GM12865 (cell line): ENCODE measurements around the gene FLT4.
"Not testable (repeated sequence)": the region's sequence is repeated elsewhere in the genome, so short reads cannot be mapped to it uniquely, and the experiment has no call there.

Source experiments
- DNase-seq: peaks from one replicate; pipeline ENCODE4 v3.0.0; 2010; ENCODE audit warnings: low read depth
- H3K4me3 ChIP-seq: 2 replicates; pipeline ENCODE4 v1.5.1; 2011; ENCODE audit warnings: mild to moderate bottlenecking, low read depth, low read length, control low read depth
- TF ChIP-seq, protein P1 (sequence below): IDR thresholded peaks from 2 replicates; pipeline ENCODE4 v1.5.1; 2011; ENCODE audit warnings: low read length, control low read depth, low read depth, inconsistent platforms; ENCODE audit not compliant: insufficient read depth; ENCODE audit errors: missing control alignments

The FLT4 gene

DNA sequence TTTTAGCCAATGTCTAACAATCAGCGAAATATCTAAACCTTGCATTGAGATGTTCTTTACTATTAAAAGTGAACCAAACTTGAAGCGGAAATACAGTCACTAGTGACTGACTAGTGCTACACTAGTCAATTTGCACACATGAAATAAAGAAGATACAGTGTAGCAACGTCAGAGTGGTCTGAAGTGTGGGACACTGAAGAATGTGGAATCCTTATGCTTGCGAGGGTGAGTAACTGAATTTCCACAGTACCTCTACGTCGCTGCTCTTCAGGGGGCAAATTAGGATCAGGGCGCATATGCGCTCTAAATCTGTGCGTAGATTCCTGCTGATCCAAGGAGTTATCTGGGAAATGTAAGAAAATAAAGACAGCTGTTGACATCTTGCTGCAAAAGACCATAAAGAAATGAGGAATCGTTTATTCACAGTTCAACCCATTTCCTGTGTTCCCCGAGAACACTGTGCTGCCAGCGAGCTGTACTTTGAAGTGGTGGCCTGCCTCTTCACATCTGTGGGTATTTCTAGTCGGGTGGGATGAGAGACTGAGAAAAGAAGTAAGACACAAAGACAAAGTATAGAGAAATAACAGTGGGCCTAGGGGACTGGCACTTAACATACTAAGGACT, 39.8 kb upstream of the FLT4 start:
- TF ChIP-seq, protein P1, sequence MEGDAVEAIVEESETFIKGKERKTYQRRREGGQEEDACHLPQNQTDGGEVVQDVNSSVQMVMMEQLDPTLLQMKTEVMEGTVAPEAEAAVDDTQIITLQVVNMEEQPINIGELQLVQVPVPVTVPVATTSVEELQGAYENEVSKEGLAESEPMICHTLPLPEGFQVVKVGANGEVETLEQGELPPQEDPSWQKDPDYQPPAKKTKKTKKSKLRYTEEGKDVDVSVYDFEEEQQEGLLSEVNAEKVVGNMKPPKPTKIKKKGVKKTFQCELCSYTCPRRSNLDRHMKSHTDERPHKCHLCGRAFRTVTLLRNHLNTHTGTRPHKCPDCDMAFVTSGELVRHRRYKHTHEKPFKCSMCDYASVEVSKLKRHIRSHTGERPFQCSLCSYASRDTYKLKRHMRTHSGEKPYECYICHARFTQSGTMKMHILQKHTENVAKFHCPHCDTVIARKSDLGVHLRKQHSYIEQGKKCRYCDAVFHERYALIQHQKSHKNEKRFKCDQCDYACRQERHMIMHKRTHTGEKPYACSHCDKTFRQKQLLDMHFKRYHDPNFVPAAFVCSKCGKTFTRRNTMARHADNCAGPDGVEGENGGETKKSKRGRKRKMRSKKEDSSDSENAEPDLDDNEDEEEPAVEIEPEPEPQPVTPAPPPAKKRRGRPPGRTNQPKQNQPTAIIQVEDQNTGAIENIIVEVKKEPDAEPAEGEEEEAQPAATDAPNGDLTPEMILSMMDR, result no peak
- no peak overlapping the region for H3K4me3 ChIP-seq
- DNase-seq, result no peak

DNA sequence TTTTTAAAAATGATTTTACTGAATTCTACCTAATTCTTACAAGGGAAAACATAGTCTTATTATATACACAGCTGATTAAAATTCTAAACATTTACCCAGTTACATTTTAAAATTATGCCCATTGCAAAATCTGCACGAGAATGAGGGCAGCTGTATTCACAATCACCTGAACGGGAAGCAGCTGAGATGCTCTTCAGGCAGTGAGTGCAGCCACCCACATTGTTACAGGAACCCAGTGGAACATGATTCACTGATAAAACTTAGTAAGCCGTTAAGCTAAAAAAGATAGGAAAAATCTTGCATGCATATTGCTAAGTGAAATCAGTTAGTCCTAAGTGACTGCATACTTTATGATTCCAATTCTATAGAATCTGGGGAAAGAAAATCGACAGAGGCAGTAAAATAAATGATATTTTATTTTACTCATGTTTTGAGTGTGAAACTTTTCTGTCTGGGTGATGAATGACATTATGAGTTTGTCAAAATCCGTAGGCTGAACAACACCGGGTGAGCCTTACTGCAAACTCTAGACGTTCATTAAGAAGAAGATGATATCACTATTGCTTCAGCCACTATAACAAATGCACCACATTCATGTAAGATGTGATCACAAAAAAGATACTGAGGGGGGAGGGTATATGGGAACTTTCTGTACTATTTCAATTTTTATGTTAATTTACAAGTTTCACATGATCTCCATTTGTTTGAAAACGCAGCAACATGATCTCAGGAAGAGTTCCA, 39.1 kb upstream of the FLT4 start:
- TF ChIP-seq, protein P1, result no peak
- no peak for DNase-seq

DNA sequence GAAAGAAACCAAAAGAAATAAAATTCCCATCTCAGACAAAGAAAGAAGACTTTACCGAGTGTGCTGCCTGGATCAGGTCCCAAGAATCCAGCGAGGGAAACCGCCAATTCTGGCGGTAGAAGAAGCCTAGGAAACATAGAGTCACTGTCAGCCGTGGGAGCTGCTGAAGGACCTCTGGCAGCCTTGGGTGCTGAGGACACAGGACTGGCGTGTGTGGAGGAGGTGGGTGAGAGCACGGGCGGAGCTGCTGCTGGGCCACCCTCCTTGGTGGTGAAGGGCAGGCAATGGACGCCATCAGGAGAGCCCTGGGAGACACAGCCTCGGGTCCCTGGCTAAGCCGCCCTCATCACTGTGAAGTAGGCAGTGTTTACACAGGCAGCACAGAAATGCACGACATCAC, 37.4 kb upstream of the FLT4 start:
- not testable (repeated sequence) for H3K4me3 ChIP-seq, DNase-seq

More for the DNA sequence above, 39.1 kb upstream of the FLT4 start:
- H3K4me3 ChIP-seq, result no peak overlapping the region

DNA sequence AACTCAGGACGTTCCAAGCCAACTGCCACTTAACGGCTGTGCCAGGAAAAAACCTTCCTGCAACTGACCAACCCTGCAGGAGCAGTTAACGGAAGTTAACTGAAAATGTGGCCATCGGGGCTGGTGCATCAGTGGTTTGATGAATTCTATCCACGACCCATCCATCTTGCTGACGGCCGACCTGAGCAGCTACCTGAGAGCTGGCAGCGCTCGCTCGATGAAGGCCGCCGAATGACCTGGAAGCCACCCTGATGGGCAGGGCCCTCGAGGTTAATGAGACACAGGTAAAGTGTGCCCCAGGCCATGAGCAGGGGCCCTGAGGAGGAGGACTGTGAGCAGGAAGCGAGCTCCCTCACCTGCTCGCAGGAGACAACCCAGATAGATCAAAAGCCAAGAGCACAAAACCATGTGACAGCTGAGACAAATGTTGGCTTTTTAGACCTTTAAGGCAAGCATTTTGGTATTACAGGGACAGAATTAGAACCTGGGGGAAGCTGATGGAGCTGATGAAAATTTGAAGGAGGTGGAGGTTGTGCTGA, 35.3 kb upstream of the FLT4 start:
- no peak overlapping the region for H3K4me3 ChIP-seq
- DNase-seq, result no peak
- TF ChIP-seq, protein P1, result no peak

DNA sequence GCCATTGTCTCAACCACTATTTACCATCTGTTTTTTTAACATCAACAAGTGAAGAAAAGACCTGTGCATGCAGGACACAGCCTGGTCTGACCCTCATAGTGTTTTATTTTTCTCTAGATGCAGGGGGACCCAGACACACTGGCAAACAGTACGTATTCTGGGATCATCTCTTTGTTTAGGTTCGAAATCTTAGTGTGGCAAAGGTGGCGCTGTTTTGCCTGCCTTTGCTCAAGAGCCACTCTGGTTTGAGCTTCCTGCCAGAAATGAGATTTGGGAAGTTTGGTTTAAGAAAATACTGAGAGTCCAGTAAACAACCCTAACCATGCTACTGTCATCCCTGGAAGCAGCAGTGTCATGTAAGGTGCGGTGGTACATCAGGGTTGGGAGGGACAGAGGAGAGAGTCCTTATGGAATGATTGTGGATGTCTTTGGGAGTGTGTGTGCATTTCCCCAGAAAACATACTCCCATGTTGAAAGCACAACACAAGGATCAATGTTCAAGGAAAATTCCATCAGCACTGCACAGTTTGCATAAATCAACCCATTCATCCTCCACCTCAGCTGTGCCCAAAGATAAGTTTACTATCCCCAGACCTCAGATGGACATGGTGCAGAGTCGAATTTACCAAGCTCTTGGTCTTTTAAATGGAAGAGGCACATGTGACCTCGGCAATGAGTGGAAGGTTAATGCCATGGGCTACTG, 34.0 kb upstream of the FLT4 start:
- TF ChIP-seq, protein P1, result no peak
- no peak overlapping the region for H3K4me3 ChIP-seq
- DNase-seq, result no peak

DNA sequence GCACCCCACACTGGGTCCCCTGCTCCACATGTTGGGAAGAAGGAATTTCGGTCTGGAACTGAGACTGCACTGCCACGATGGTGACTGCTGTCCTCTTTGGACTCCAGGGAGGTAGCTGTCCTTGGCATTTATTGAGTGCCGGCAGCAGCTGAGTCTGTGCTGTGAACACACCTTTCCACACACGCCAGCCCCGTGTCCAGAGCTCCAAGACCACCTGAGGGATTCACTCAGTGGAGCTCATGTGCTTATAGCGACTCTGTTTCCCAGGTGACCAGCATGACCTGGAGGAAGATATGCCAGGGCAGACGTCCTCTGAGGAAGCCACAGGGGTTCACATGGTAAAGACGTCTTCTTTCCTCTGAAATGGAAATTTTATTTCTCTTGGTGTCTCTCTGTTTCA, 33.2 kb upstream of the FLT4 start:
- no peak for DNase-seq
- TF ChIP-seq, protein P1, result no peak
- no peak overlapping the region for H3K4me3 ChIP-seq

DNA sequence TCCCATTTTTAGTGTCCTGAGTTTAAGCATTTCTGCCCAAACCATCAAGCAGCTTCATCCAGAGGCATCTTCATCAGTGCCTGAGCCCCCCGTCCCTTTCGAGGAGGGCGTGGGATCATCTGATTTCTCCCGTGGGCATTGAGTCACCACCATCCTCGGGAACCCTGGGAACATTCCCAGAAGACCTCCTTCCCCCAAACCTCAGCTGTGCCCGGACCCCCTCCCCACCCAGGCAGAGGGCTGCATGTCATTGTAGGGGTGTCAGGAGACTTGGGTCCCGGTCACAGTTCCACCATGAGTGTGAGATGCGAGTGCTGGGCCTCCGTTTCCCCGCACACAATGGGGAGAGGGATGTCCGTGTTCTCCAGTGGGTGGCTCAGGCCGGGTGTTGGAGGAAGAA, 32.6 kb upstream of the FLT4 start:
- not testable (repeated sequence) for DNase-seq, H3K4me3 ChIP-seq

DNA sequence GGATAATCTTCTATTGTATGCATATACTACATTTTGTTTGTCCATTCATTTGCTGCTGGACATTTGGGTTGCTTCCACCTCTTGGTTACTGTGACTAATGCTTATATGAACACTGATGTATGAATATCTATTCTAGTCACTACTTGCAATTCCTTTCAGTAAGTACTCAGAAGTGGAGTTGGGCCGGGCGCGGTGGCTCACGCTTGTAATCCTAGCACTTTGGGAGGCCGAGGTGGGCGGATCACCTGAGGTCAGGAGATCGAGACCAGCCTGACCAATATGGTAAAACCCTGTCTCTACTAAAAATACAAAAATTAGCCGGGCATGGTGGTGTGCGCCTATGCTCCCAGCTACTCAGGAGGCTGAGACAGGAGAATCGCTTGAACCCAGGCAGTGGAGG, 28.9 kb upstream of the FLT4 start:
- not testable (repeated sequence) for DNase-seq, H3K4me3 ChIP-seq
